GM12878 (cell line): ENCODE results near the gene PTGFRN. TPM values are rescaled to one million over a fixed set of nuclear protein-coding genes. Genes with fewer than 3 reads are reported as not detected.

Experiments
- ATAC-seq: fragments of 200-7000 bp; cut with Tn5 transposase; 3 replicates; pipeline ENCODE4 v1.9.1; 2020; ENCODE audit warnings: mild to moderate bottlenecking, moderate library complexity
- BruUV-seq: library from RNA; stranded (reverse); fragments of 400-500 nt; replicated peaks from 2 replicates; lab custom pipeline; 2021; lab: Mats Ljungman, UMichigan
- CTCF ChIA-PET: fragments of 300-600 bp; sonication (Branson Sonifier 250); formaldehyde crosslinking; extraction: SDS; loops from one replicate; lab custom pipeline; 2021; ENCODE audit warnings: inconsistent platforms; lab: Yijun Ruan, JAX
- POLR2A ChIA-PET: fragments of 350-600 bp; formaldehyde crosslinking; extraction: SDS; loops from one replicate; lab custom pipeline; 2021; ENCODE audit warnings: inconsistent platforms; lab: Charles Lee
- RAD21 ChIA-PET: fragments of 300-600 bp; sonication (Branson Sonifier 250); formaldehyde crosslinking; loops from one replicate; lab custom pipeline; 2023; ENCODE audit warnings: antibody characterized with exemption; ENCODE audit not compliant: unreplicated experiment; lab: Charles Lee
- SMC1A ChIA-PET: fragments of 300-600 bp; sonication (Branson Sonifier 250); formaldehyde crosslinking; loops from one replicate; lab custom pipeline; 2023; ENCODE audit not compliant: unreplicated experiment, uncharacterized antibody; lab: Charles Lee
- DNase-seq: peaks from one replicate; pipeline ENCODE4 v3.0.0-alpha.2; 2011; ENCODE audit warnings: low read depth, low spot score
- FAIRE-seq: peaks from 3 replicates; lab custom pipeline; 2011; peaks lifted over from hg19 to GRCh38; lab: Jason Lieb, UNC
- H2AFZ ChIP-seq: 2 replicates; pipeline ENCODE4 v1.6.0; 2011; ENCODE audit warnings: low read depth, low read length, control low read depth; ENCODE audit not compliant: control insufficient read depth
- H3K27ac ChIP-seq: 2 replicates; pipeline ENCODE4 v1.5.1; 2011; ENCODE audit warnings: control low read depth; ENCODE audit not compliant: control insufficient read depth, insufficient read depth
- H3K27me3 ChIP-seq, 2 experiments: replicated peaks in 1 of 2; 2 replicates each; pipeline versions ENCODE4 v1.6.0 to v1.6.1; 2011; ENCODE audit warnings: low read length in 1 of 2; ENCODE audit not compliant: control insufficient read depth in 2 of 2, insufficient read depth in 2 of 2
- H3K36me3 ChIP-seq, 2 experiments: 2 replicates each; pipeline ENCODE4 v1.5.1; 2011; ENCODE audit warnings: low read length in 1 of 2; ENCODE audit not compliant: control insufficient read depth in 2 of 2, insufficient read depth in 2 of 2
- H3K4me1 ChIP-seq: 2 replicates; pipeline ENCODE4 v1.6.1; 2011; ENCODE audit warnings: mild to moderate bottlenecking, low read length, moderate library complexity, mixed read lengths; ENCODE audit not compliant: control insufficient read depth, insufficient read depth
- H3K4me2 ChIP-seq: 2 replicates; pipeline ENCODE4 v1.6.0; 2011; ENCODE audit warnings: control low read depth; ENCODE audit not compliant: control insufficient read depth, insufficient read depth
- H3K4me3 ChIP-seq: fragments of 200-600 bp; sonication (generic); 2 replicates; pipeline ENCODE4 v1.5.1; 2016
- H3K79me2 ChIP-seq: 2 replicates; pipeline ENCODE4 v1.6.0; 2011; ENCODE audit warnings: low read length; ENCODE audit not compliant: control insufficient read depth, insufficient read depth
- H3K9ac ChIP-seq: 2 replicates; pipeline ENCODE4 v1.8.0; 2011; ENCODE audit warnings: low read length, control low read depth, mixed read lengths; ENCODE audit not compliant: control insufficient read depth, insufficient read depth
- H3K9me3 ChIP-seq: replicated peaks from 3 replicates; pipeline ENCODE4 v1.5.1; 2011; ENCODE audit warnings: mild to moderate bottlenecking, low read length; ENCODE audit not compliant: control insufficient read depth, insufficient read depth
- H4K20me1 ChIP-seq: 2 replicates; pipeline ENCODE4 v1.6.0; 2011; ENCODE audit not compliant: control insufficient read depth, insufficient read depth
- ASH2L ChIP-seq: fragments of 300-600, 200-600 bp; sonication (generic); IDR thresholded peaks from 2 replicates; pipeline ENCODE4 v1.6.1; 2017; ENCODE audit warnings: low read depth, mild to moderate bottlenecking, borderline replicate concordance
- EED ChIP-seq: sonication (generic); IDR thresholded peaks from 2 replicates; pipeline ENCODE4 v1.6.1; 2016; ENCODE audit warnings: antibody characterized with exemption, low read depth
- HCFC1 ChIP-seq: fragments of 150-350 bp; IDR thresholded peaks from 2 replicates; pipeline ENCODE4 v1.6.1; 2014; ENCODE audit warnings: low read length
- KDM1A ChIP-seq: fragments of 200-600 bp; sonication (generic); IDR thresholded peaks from 2 replicates; pipeline ENCODE4 v1.6.1; 2016; ENCODE audit warnings: borderline replicate concordance
- MEF2B ChIP-seq: fragments of 450-650 bp; IDR thresholded peaks from 2 replicates; pipeline ENCODE4 v1.6.1; 2018; ENCODE audit warnings: mild to moderate bottlenecking, moderate library complexity; ENCODE audit not compliant: partially characterized antibody, poor library complexity, severe bottlenecking
- RAD51 ChIP-seq: fragments of 450-650 bp; IDR thresholded peaks from 2 replicates; pipeline ENCODE4 v1.6.1; 2016; ENCODE audit warnings: moderate library complexity, mild to moderate bottlenecking, inconsistent platforms
- SMC3 ChIP-seq: IDR thresholded peaks from 2 replicates; pipeline ENCODE4 v1.6.1; 2011; ENCODE audit warnings: low read length, improper control_type of control experiment, borderline replicate concordance
- WGBS: methylation state at CpG from one replicate; pipeline ENCODE4 v1.1.6; 2016; ENCODE audit warnings: low lambda C conversion rate; ENCODE audit not compliant: insufficient replicate concordance, insufficient coverage; ENCODE audit errors: missing lambda C conversion rate; 5-methylcytosine and 5-hydroxymethylcytosine counted together
- in situ Hi-C: fragments of 300-500 bp; cut with MboI; formaldehyde crosslinking; loops from 9 replicates; pipeline ENCODE4 v1.14.3; 2018; ENCODE audit warnings: mixed read lengths
- intact Hi-C: fragments of 100-400 bp; cut with micrococcal nuclease; formaldehyde crosslinking; loops from one replicate; pipeline ENCODE4 v1.14.2; 2022; ENCODE audit not compliant: unreplicated experiment
- polyA plus RNA-seq, 11 experiments: library from polyadenylated mRNA; depleted of rRNA in 4 of 11; unstranded in 6 of 11; stranded (reverse) in 5 of 11; fragments of >200 nt; fragmentation: Nextera tagmentation in 4 of 11; fragmentation: Illumina TruSeq in 1 of 11; extraction: Ambion mirVana in 4 of 11; extraction: Trizol in 1 of 11; gene quantifications; 1 replicate in 1 of 11; 2 replicates in 10 of 11; pipeline versions ENCODE4 v1.2.1 to v1.2.3, GENCODE V29; 2011 to 2016; ENCODE audit warnings: inconsistent platforms in 2 of 11, missing spikeins in 2 of 11, low read depth in 1 of 11
- total RNA-seq, 4 experiments: library from RNA; depleted of rRNA in 3 of 4; stranded (reverse); fragments of >200 nt in 3 of 4; fragmentation: Illumina TruSeq in 1 of 4; extraction: Trizol in 1 of 4; gene quantifications; 2 replicates each; pipeline versions ENCODE4 v1.2.1 to v1.2.3, GENCODE V29; 2013 to 2021

The PTGFRN gene
- total and polyA plus RNA-seq, 10 of the 15 experiments (the other 5 are each of a cell fraction or from before 2014, with no cell fraction given): 2.7 to 8.3 (median 5.1) TPM

- peak; percentile 65 for TF ChIP-seq SMC3
- no peak for TF ChIP-seq MEF2B
- peak; percentile 45; the same call in 1 of the 2 replicates for TF ChIP-seq EED
- no peak for TF ChIP-seq ASH2L
- TF ChIP-seq HCFC1: no peak
- TF ChIP-seq, all 136 proteins: peak for 8
These were observed 27.7 kb upstream of the PTGFRN start (continued) for GRCh38 chr1:116881879-116882520.

- H3K4me2 ChIP-seq: no peak overlapping the region
- WGBS: 30% methylated on average over 4 of the region's 4 CpGs
- no peak overlapping the region for H3K4me3 ChIP-seq
- H3K4me1 ChIP-seq: peaks cover 9% of the 10 kb centered on the region; the same call in 1 of the 2 replicates
- BruUV-seq: no TSS peak
- intact Hi-C loops: loop anchor here (5.0 kb wide), 1 partner anchor 49 kb away; no protein-coding TSS in a partner anchor
- no peaks in the 10 kb centered on the region for H3K9me3 ChIP-seq
- H3K27ac ChIP-seq: no peak overlapping the region
- no peak for ATAC-seq
- DNase-seq: no peak
- ChIA-PET RAD21 (interaction anchor here (0.6 to 10.2 kb wide), 18 partner anchors 9 to 309 kb away, joined by 3 to 138 read pairs (median 6); no protein-coding TSS in a partner anchor), POLR2A (interaction anchor here (0.6 to 1.2 kb wide), 4 partner anchors 10 to 163 kb away, joined by 3 to 6 read pairs (median 4); no protein-coding TSS in a partner anchor), CTCF (interaction anchor here (0.8 to 8.4 kb wide), 27 partner anchors 8 to 308 kb away, joined by 3 to 82 read pairs (median 8); no protein-coding TSS in a partner anchor), SMC1A (interaction anchor here (0.7 to 11.0 kb wide), 27 partner anchors 10 to 322 kb away, joined by 3 to 146 read pairs (median 7); partner anchors contain the start of gene TTF2)
- H4K20me1 ChIP-seq: no peaks in the 10 kb centered on the region
- H3K9ac ChIP-seq: no peak overlapping the region
- FAIRE-seq: no peak
- H2AFZ ChIP-seq: no peak overlapping the region
- H3K36me3 ChIP-seq: no peaks in the 10 kb centered on the region
- TF ChIP-seq KDM1A (no peak), RAD51 (peak; percentile 32; the same call in 1 of the 2 replicates)
- H3K79me2 ChIP-seq: no peaks in the 10 kb centered on the region
- H3K27me3 ChIP-seq: no peaks in the 10 kb centered on the region
- in situ Hi-C loops: no loop called here
These were observed 26.9 kb upstream of the PTGFRN start for GRCh38 chr1:116882866-116883265.
